GM18951 (cell line): Measurements from ENCODE around the gene PDGFD.

Experiments
- POLR2A ChIP-seq: IDR thresholded peaks from 4 replicates; pipeline ENCODE4 v1.6.1; 2011; ENCODE audit warnings: mild to moderate bottlenecking; ENCODE audit not compliant: insufficient read length, insufficient read depth; ENCODE audit errors: extremely low read depth
- in situ Hi-C: fragments of 300-500 bp; cut with MboI; formaldehyde crosslinking; loops from one replicate; pipeline ENCODE4 v1.12.0; 2022; ENCODE audit warnings: low sequenced_read_pairs, mixed read lengths, inconsistent platforms; ENCODE audit not compliant: unreplicated experiment

PDGFD gene

GRCh38 chr11:104159356-104159755 is 4.6 kb downstream of the PDGFD start:
- TF ChIP-seq POLR2A: no peak
- in situ Hi-C loops: no loop called here

- in situ Hi-C loops: no loop called here
- TF ChIP-seq POLR2A: no peak
Measured at GRCh38 chr11:104155375-104155774, 8.6 kb downstream of the PDGFD start.

GRCh38 chr11:104154296-104154695 is 9.7 kb downstream of the PDGFD start:
- in situ Hi-C loops: no loop called here
- no peak for TF ChIP-seq POLR2A

GRCh38 chr11:104152941-104153505 is 10.9 kb downstream of the PDGFD start:
- in situ Hi-C loops: no loop called here
- no peak for TF ChIP-seq POLR2A

- no peak for TF ChIP-seq POLR2A
- in situ Hi-C loops: no loop called here
Measured at GRCh38 chr11:104151404-104152204, 12.3 kb downstream of the PDGFD start.

- in situ Hi-C loops: no loop called here
- no peak for TF ChIP-seq POLR2A
Measured at GRCh38 chr11:104148706-104149105, 15.2 kb downstream of the PDGFD start.

GRCh38 chr11:104148074-104148473 is 15.9 kb downstream of the PDGFD start:
- in situ Hi-C loops: no loop called here
- no peak for TF ChIP-seq POLR2A

- in situ Hi-C loops: no loop called here
- no peak for TF ChIP-seq POLR2A
Measured at GRCh38 chr11:104146943-104147342, 17.0 kb downstream of the PDGFD start.

GRCh38 chr11:104146421-104146820 is 17.5 kb downstream of the PDGFD start:
- in situ Hi-C loops: no loop called here
- no peak for TF ChIP-seq POLR2A

- no peak for TF ChIP-seq POLR2A
- in situ Hi-C loops: no loop called here
Measured at GRCh38 chr11:104145062-104145461, 18.9 kb downstream of the PDGFD start.

GRCh38 chr11:104142698-104143097 is 21.2 kb downstream of the PDGFD start:
- no peak for TF ChIP-seq POLR2A
- in situ Hi-C loops: no loop called here

- in situ Hi-C loops: no loop called here
- no peak for TF ChIP-seq POLR2A
Measured at GRCh38 chr11:104136861-104137260, 27.1 kb downstream of the PDGFD start.

- no peak for TF ChIP-seq POLR2A
- in situ Hi-C loops: no loop called here
Measured at GRCh38 chr11:104134745-104135144, 29.2 kb downstream of the PDGFD start.

GRCh38 chr11:104130161-104130560 is 33.8 kb downstream of the PDGFD start:
- in situ Hi-C loops: no loop called here
- no peak for TF ChIP-seq POLR2A
